Measurements from ENCODE around the gene WNT9B.

Gene WNT9B

GRCh38 chr17:46821482-46822387 is 29.6 kb upstream of the WNT9B start:
- TF ChIP-seq EGR1 (IDR thresholded peaks at IDR 0.05) (no peak), TAF1 (IDR thresholded peaks at IDR 0.05; ENCODE audit: low read depth) (no peak), TCF12 (IDR thresholded peaks at IDR 0.05; ENCODE audit: low read depth) (no peak), USF1 (IDR thresholded peaks at IDR 0.05) (no peak), TEAD4 (IDR thresholded peaks at IDR 0.05) (no peak), REST (IDR thresholded peaks at IDR 0.05; ENCODE audit: low read depth) (no peak), NFIC (IDR thresholded peaks at IDR 0.05) (no peak), RAD21 (IDR thresholded peaks at IDR 0.05; ENCODE audit: low read depth) (no peak), FOXM1 (IDR thresholded peaks at IDR 0.05; ENCODE audit: borderline replicate concordance, low read depth) (no peak), YY1 (IDR thresholded peaks at IDR 0.05; ENCODE audit: low read depth) (no peak), CEBPB (IDR thresholded peaks at IDR 0.05) (no peak), CREB1 (IDR thresholded peaks at IDR 0.05; ENCODE audit: low read depth) (no peak), MAX (IDR thresholded peaks at IDR 0.05) (no peak), ZBTB7A (IDR thresholded peaks at IDR 0.05; ENCODE audit: low read depth) (no peak), EP300 (IDR thresholded peaks at IDR 0.05; ENCODE audit: borderline replicate concordance) (no peak)

GRCh38 chr17:46822388-46822921 is 28.9 kb upstream of the WNT9B start:
- TF ChIP-seq TCF12 (IDR thresholded peaks at IDR 0.05; ENCODE audit: low read depth) (no peak), RAD21 (IDR thresholded peaks at IDR 0.05; ENCODE audit: low read depth) (peak; percentile 39; the same call in 1 of the 2 replicates), CEBPB (IDR thresholded peaks at IDR 0.05) (no peak)

- TF ChIP-seq YY1 (IDR thresholded peaks at IDR 0.05; ENCODE audit: low read depth): no peak
- TF ChIP-seq USF1 (IDR thresholded peaks at IDR 0.05): no peak
- TF ChIP-seq NFIC (IDR thresholded peaks at IDR 0.05): no peak
- TF ChIP-seq MAX (IDR thresholded peaks at IDR 0.05): no peak
- TF ChIP-seq EP300 (IDR thresholded peaks at IDR 0.05; ENCODE audit: borderline replicate concordance): no peak
- no peak for TF ChIP-seq CEBPB (IDR thresholded peaks at IDR 0.05)
- TF ChIP-seq FOXM1 (IDR thresholded peaks at IDR 0.05; ENCODE audit: borderline replicate concordance, low read depth): no peak
- TF ChIP-seq TEAD4 (IDR thresholded peaks at IDR 0.05): no peak
- TF ChIP-seq REST (IDR thresholded peaks at IDR 0.05; ENCODE audit: low read depth): no peak
- no peak for TF ChIP-seq TAF1 (IDR thresholded peaks at IDR 0.05; ENCODE audit: low read depth)
- no peak for TF ChIP-seq ZBTB7A (IDR thresholded peaks at IDR 0.05; ENCODE audit: low read depth)
- no peak for TF ChIP-seq RAD21 (IDR thresholded peaks at IDR 0.05; ENCODE audit: low read depth)
- TF ChIP-seq TCF12 (IDR thresholded peaks at IDR 0.05; ENCODE audit: low read depth): no peak
- TF ChIP-seq EGR1 (IDR thresholded peaks at IDR 0.05): no peak
- no peak for TF ChIP-seq CREB1 (IDR thresholded peaks at IDR 0.05; ENCODE audit: low read depth)
These were observed 27.7 kb upstream of the WNT9B start for GRCh38 chr17:46823657-46824056.

GRCh38 chr17:46826116-46826515 is 25.3 kb upstream of the WNT9B start:
- TF ChIP-seq RAD21 (IDR thresholded peaks at IDR 0.05; ENCODE audit: low read depth): no peak
- TF ChIP-seq USF1 (IDR thresholded peaks at IDR 0.05): no peak
- TF ChIP-seq TCF12 (IDR thresholded peaks at IDR 0.05; ENCODE audit: low read depth): no peak
- no peak for TF ChIP-seq EP300 (IDR thresholded peaks at IDR 0.05; ENCODE audit: borderline replicate concordance)
- no peak for TF ChIP-seq TEAD4 (IDR thresholded peaks at IDR 0.05)
- TF ChIP-seq MAX (IDR thresholded peaks at IDR 0.05): no peak
- TF ChIP-seq CEBPB (IDR thresholded peaks at IDR 0.05): no peak
- no peak for TF ChIP-seq CREB1 (IDR thresholded peaks at IDR 0.05; ENCODE audit: low read depth)
- no peak for TF ChIP-seq YY1 (IDR thresholded peaks at IDR 0.05; ENCODE audit: low read depth)
- no peak for TF ChIP-seq ZBTB7A (IDR thresholded peaks at IDR 0.05; ENCODE audit: low read depth)
- no peak for TF ChIP-seq NFIC (IDR thresholded peaks at IDR 0.05)
- TF ChIP-seq REST (IDR thresholded peaks at IDR 0.05; ENCODE audit: low read depth): no peak
- no peak for TF ChIP-seq TAF1 (IDR thresholded peaks at IDR 0.05; ENCODE audit: low read depth)
- TF ChIP-seq FOXM1 (IDR thresholded peaks at IDR 0.05; ENCODE audit: borderline replicate concordance, low read depth): no peak

Measured in Ishikawa (cell line).